NCI-H748 (cell line): ENCODE measurements around the gene SPACA9.

Experiments
- DNase-seq: peaks from one replicate; lab custom pipeline; 2025; ENCODE audit not compliant: unreplicated experiment; lab: John Stamatoyannopoulos, UW

SPACA9 gene

DNA sequence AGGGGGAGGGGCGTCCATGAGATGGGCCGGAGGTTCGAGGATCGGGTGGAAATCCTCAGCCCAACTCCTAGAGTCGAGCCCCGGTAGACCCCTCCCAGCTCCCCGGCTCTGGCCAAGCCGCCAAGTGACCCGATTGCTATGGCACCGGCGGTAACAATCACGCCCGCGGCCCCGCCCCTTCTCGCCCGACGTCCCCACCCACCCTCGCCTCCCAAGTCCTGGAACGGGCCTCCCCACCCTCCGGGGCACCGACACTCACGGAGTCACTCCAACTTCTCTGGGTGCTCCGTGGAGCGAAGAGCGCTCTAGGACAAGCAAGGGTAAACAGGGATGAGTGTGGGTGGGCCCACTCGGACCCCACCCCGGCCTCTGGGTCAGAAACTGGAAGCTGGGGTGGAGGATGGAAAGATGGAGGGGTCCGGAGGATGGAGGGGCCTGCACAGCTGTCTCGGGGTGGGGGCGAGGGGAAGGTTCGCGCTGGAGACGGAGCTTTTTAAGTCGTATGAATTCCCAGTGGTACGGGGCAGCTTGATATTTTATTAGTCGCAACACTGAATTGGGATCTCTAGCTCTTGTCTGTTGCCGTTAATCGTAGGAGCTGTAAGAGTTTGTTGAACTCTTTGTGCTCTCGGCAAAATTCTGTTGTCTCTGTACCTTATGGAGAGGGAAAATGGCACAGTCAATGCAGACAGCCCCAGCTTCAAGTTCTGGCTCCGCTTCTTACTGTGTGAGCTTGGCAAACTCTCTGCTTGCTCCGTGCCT lies at the start of gene SPACA9:
TSS of gene SPACA9 (plus strand) at position 204 of the 762 bp plus-strand sequence. CDS start 5,050 bp downstream, outside the sequence.
- peak; percentile 80 for DNase-seq

DNA sequence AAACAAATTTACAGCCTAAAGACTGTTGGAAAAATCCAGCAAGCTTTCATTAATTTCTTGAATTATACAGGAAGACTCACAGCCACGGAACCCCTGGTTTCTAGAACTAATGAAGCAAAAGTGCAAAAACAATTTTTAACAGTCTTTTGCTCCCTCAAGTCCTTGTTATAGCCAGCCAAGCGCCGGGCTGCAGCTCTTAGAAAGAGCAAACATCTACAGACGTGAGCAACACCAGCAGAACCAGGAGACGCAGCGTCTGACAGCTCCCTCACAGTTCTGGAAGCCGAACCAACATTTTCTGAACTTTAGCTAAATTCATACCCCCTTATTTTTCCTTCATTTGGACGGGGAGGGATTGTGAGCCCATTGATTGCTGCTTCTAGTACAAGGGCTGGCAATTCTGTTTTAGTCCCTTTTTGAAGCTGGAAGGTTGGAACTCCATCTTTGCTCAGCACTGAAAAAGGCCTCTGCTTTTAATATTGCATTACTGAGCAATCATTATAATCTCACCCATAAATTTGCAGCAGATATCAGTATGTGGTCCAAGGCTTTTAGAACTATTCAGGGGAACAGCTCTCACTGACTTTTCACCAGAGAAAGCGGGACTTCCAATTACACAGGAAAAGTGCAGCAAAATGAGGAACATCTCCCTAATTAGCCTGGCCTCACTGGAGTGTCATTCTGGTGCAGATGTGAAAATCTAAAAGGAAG lies 46.4 kb upstream of the SPACA9 start:
- no peak for DNase-seq

DNA sequence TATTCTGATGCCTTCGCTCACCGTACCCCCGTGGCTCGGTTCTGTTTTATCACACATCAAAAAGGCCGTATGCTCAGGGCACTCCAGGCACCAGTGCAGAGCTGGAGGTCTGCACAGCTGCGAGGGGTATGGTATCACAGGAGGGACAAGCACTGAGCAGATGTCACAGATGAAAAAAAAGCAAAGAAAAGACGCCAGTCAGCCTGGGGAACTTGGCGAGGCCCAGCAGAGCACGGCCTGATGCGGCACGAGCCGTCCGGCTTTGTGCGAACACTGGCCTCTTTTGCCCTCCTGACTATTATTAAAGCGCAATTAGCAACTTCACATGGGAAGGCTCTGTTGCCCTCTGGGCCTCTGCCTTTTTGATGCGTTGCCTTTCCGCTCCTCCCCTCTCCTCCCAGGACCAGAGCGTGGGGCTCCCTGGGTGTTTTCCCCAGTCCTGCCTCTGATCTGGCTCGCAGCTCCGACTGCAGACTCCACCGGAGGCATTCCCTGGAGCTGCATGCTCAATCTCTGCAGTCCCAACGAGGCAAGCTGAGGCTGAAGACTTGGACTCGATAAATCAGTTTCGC lies 45.1 kb upstream of the SPACA9 start:
- DNase-seq, result no peak

DNA sequence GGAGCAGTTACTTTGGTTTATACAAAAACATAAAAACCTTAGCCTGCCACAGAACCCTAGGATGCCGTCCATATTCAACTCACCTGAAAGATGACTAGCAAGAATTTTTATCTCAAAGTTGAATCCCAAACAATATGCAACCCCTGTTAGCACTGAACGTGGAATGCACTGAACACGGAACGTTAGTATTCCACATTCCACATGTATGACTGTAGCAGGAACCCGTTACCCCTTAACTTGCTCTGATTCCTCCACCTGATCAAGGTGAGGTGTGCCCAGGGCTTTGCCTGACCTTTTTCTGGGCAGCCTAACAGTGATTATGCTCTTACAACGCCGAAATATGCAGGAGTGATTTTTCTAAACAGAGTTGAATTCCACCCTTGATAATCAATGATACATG lies 44.4 kb upstream of the SPACA9 start:
- no peak for DNase-seq

DNA sequence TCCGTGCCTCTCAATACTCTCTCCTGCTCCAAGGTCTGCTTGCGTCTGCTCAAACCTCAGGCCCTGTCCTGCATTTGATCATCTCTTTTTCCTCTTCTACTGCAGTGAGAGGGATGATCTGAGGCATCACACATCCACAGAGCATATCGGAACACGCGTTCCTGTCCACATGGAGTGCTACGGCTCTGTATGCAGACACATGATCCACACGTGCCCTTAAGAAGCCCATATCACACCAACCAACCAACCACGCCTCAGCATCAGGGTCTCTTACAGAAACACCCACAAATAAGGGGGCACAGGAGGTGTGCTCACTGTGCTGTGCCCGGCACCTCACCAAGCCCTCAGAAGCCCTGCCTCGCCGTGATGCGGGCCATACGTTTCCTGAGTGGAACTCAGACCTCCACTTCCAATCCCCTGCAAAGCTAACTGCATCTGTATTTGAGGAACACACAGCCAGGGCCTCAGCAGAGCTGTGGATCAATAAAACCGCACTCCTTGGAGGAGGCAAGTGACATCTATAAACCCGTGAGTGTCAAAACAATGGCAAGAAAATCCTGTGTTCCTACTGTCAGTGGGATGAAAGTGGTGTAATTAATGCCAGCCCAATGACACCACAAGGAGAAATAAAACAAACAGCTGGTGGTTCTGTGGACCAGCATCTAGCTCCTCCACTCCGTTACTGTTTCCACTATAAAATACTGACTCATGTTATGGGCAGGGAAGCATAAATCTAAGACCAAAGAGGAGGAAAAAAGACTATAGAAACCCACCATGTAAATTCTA lies 41.0 kb upstream of the SPACA9 start:
- DNase-seq, result no peak

DNA sequence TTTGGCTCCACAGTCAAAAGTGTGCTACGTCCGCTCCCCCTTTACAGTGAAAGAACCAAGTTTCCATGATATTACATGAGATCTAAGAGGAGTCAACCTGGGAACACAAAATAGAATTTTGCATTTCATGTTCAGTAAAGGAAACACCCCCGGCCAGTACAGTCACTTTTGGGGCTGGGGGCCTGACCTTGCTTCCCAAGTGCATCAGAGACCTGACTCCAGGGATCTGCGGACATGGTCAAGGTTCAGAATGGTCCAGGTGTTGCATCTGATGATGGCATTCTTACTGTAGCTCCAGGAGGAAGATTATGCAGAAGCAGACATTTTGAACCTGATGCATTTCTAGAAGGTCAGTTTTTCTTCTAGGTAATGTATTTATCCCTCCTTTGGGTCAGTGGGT lies 40.4 kb upstream of the SPACA9 start:
- no peak for DNase-seq

DNA sequence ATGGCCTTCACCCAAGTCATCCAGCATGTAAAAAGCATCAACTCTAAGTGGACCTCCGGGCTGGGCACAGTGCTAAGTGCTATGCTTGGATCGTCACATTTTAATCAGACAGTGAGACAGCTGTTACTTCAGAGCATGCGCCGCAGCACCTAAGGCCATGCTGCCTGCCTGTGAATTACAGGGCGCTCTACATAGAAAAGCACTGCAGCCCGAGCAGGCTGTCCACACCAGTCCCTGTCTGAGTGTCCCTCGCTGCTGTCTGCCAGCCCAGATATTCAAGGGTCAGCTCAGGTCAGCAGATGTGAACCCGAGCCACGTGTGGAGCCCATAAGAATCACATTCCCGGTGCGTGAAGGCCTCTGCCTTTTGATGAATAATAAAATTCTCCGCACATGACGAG lies 37.7 kb upstream of the SPACA9 start:
- DNase-seq, result no peak

DNA sequence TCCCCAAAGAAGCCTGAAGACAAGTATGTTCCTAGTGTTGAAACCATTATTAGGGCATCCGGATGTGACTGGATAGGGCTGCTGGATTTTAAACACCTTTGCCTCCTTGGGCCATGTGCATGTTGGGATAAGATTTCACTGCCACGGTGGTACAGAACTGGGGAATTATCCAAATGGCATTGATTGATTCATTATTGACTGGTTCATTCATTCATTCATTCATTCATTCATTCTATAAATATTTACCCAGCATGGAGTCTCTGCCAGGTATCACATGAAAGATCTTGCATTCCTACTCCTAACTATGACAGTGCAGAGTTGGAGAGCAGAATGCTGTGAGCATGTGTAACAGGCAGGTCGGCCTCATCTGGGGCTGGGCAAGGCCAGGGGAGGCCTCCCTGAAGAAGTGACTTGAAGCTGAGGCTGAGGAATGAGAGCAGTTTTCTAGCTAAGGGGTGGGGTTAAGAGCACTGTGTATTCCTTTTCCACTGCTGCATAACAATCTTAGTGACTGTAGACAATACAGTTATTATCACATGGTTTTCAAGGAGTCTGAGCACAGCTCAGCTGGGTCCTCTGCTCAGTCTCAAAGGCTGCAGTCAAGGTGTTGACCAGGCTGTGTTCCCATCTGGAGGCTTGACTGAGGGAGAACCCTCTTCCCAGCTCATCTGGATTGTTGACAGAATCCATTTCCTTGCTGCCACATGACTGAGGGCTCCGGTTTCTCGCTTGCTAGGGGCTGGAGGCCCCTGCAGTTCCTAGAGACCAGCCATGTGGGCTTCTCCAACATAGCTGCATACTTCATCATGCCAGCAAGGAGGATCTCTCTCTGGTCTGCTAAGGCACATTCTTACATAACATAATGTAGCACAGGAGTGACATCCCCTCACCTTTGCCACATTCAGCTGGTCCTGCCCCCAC lies 36.3 kb upstream of the SPACA9 start:
- no peak for DNase-seq

DNA sequence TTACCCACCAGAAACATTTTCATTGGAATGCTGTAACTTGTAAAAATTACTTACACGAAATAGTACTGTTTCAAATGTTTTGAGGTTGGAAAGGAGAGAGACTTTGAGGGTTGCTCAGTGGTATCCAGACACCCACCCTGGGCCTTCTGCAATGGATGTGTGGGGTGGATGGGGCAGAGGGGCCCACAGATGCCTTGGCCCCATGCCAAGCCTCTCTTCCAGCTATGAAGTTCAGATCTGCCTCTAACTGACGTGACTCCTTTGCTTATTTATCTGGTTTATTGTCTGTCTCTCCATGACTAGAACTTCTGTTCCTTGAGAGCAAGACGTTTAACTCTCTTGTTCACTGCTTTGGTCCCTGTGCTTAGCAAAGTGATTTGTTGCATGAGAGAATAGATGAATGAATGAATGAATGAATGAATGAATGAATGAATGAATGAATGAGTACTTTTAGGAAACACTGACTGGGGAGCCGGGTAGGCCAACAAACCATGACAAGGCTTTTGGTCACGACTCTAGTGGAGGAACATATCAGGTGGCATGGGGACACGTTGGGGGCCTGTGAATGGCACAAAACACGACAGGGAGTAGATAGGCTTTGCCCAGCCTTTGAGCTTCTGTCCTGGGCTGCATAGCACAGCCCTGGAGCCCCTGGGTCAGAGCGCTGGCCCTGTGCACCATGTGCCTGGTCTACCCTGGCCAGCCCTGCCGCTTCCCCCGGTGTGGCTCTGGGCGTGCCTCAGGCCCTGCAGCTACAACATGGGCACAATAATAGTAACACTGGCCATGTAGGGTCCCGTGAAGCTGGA lies 32.4 kb upstream of the SPACA9 start:
- no peak for DNase-seq

DNA sequence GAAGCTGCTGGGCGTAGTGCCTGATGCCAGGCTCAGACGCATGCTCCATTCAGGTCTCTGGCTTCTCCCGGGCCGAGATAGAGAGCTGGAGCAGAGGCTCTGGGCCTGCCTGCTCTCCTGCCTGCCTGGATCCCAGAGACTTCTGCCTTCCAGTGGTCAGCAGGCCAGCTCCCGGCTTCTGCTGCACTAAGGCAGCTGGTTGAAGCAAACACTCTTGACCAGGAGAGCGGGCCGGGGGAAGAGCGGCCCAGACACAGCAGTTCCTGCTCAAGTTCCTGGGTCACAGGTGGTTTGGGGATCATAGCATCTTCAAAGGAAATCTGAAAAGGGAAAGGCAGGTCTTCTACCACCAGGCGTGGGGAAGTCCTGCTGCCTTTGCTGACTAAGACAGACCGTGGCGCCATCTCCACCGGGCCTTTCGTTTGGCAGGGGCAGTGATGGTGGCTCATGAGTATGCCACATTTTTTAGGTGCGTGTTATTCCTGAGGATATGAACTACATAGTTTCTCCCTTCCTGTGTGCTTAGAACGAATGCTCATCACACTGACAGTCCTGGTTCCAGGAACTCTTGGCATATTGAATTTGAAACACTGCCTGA lies 31.7 kb upstream of the SPACA9 start:
- no peak for DNase-seq

DNA sequence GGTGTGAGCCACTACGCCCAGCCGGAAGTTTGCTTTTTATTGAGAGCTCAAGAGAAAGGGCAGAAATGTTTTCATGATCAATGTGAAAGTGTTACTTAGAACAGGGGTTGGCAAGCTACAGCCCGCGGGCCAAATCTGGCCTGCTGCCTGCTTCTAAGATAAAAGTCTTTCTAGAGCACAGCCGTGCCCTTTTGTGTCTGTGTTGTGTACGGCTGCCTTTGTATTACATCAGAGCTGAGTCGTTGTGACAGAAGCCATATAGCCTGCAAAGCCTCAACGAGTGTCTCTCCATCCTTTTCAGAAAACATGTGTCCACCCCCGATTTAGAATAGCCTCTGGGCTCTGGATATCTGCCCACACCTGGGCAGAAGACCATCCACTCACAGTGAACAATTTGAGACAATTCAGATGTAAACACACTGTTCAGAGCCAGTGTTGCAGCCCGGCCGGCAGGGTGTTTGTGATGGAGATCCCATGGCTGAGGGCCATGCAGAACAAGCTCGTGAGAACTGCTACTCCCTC lies 29.5 kb upstream of the SPACA9 start:
- no peak for DNase-seq

DNA sequence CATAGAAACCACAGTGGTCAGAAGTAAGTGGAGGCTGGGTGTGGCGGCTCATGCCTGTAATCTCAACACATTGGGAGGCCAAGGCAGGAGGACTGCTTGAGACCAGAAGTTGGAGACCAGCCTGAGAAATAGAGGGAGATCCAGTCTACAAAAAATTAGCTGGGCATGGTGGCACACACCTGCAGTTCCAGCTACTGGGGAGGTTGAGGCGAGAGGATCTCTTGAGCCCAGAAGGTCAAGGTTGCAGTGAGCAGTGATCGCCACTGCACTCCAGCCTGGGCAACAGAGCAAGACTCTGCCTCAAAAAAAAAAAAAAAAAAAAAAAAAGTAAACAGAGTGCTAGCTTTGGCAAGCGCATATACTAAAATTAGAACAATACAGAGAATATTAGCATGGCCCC lies 25.2 kb upstream of the SPACA9 start:
- no peak for DNase-seq

DNA sequence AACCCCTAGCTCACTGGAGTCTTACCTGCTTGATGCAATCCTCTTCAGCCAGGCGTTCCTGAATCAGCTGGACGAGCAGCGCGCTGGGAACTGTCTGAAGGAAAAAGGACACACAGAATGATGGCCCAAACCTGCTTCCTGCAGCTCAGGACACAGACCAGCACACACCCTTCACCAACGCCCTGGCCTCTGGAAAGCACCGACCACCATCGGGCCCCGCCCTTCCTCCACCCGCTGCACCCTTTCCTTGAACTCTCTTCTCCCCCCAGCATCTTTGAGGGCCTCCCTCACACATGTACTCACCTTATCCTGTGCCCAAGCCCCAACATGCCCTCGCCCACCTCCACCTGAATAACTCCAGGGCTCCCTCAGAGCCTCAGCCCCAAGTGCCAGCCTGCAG lies 23.9 kb upstream of the SPACA9 start:
- no peak for DNase-seq

DNA sequence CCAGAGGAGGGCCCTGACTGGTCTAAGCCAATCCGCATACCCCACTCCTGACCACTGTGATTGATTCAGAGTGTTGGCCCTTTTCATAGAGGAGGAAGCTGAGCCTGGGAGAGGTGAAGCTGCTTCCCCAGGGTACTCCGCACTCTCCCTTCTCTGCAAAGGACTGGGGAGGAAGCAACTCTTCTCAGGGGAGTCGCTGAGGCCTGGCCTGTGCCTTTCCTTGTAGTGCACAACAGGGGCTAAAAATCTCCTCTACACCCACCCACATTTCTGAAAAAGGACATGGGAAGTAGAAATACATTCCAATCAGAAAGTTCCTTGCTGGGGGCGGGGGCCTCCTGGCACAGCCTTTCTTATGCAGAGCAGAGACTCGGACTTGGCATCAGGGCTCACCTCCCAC lies 22.8 kb upstream of the SPACA9 start:
- DNase-seq, result no peak

DNA sequence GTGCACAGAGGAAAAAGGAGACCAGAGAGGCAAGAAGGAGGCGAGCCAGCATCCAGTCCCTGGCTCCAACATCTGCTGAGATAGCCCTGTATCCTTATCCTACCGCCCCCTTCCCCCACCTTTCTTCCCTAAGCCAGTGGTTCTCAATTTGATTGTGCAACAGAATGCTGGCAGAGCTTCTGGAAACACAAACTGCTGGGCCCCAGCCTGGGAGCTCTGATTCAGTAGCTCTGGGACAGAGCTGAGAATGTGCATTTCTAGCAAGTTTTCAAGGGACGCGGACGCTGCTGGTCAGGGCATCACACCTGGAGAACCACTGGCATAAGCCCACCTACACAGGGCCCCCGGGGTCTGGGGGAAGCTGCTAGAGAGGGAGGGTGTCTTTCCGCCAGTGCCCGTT lies 21.7 kb upstream of the SPACA9 start:
- DNase-seq, result no peak

DNA sequence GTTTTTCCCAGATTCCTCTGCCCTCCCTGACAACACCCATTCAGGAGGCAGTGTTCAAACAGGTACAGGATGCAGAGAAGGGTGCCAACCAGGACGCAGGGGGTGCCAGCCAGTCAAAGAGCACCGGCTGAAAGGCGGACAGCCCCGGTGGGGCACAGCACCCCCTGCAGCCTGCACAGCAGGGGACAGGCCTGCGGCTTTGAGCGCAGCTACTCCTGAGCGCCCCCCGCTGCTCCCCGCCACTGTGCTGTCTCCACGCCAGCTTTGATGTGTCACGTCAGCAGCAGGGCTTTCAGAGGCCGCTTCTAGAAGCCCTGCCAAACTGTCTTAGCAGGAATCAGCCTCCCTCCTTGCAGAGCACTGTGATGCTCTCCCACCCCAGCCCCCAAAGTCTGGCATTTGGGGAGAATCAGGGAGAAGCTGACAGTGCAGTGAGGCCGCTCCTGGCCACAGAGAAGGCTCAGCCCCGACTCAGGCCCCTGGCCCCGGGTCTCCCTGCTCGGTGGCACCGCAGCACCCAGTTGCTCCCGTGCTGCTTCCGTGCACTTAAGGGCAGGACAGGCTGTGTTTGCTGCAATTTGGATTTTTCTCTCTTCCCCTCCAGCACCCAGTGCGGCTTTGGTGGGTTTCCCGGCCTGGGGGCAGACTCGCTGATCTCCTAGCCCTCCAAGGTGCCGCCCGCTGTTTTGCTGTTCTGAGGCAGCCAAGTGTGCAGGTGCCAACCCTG lies 20.9 kb upstream of the SPACA9 start:
- no peak for DNase-seq

DNA sequence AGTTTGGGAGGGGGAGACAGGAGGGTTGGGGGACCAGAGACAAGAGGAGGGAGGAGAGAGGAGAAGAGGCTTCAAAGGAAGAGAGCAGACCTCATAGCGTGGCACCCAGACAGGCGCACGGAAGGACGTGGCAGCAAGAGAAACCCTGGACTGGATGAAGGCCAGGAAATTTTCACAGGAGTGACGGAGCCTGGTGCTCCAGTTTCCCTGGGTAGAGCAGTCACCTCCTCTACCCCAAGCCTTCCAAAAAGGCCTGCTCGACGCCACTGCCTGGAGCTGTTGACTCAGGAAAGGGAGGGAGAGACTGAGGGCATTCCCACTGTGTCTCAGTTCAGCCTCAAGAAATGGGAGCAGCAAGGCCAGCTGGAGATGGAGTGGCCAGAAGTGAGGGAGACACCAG lies 19.9 kb upstream of the SPACA9 start:
- no peak for DNase-seq

DNA sequence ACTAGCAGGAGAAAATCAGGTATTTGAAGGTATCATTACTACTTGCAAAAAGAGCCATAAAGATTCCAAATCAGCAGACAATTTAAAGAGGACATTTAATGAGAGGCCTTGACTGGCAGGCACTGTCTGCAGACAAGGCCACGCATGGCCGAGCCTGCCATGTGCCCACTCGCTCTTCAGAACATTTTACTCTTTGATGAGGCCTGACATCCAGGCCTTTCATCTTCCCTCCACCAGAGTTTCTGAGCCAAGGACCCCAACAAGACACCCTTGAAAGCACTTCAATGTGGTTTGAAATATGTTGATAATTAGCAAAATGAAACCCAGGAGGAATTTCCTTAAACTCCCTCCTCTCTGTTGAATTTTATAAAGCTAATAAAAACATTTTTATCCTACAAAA lies 17.0 kb upstream of the SPACA9 start:
- DNase-seq, result no peak
